CMK (cell line): ENCODE data around the gene CHCHD3.

Source experiments
- DNase-seq: peaks from one replicate; pipeline ENCODE4 v3.0.0-alpha.2; 2010; ENCODE audit warnings: low read depth

The CHCHD3 gene

GRCh38 chr7:132773527-132773956 is 308.3 kb downstream of the CHCHD3 start:
- DNase-seq, result no peak

DNA sequence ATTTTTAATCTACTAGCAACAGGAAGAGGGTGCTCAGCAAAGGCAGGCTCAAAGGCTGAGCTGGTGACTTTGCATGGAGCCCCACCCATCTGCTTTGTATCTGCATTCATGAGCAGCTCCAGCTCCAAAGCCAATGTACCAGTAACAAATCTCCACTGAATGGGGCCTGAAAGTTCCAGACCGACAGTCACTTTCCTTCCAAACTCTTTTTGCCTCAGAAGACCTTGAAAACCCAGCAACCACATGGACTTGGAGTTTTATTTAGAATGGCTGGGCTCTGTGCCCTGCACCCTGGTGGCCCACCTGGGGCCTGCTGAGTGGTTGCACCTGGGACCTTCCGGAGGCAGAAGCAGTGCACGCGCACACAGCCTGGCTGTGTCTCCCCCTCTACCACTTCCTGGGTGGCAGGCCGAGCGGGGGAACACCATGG is 310.6 kb downstream of the CHCHD3 start:
- no peak for DNase-seq

DNA sequence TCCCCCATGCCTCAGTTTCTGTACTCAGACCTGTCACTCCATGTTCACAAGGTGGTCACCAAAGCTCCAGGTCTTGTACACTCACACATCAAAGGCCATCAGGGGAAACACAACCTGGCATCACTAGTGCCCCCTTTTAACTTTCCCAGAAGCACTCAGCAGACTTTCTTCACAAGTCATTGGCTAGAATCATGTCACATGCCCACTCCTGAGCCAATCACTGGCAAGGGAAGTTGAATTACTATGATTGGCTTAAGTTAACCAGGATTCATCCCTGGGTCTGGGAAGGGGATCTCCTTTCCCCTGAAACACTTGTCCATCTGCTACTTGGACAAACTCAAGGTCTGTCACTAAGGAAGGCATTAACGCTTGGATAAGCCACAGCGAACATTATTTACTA is 311.8 kb downstream of the CHCHD3 start:
- no peak for DNase-seq

DNA sequence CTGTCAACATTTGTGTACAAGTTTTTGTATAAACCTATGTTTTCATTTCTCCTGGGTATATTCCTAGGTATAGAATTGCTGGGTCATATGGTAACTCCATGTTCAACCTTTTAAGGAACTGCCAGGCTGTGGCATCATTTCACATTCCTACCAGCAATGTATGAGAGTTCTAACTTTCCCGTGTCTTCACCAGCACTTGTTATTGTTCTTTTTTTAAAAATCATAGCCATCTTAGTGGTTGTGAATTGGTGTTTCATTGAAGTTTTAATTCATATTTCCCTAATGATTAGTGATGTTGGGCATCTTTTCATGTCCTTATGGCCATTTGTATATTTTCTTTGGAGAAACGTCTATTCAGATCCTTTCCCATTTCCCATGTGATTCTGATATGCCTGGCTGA is 312.6 kb downstream of the CHCHD3 start:
- no peak for DNase-seq

DNA sequence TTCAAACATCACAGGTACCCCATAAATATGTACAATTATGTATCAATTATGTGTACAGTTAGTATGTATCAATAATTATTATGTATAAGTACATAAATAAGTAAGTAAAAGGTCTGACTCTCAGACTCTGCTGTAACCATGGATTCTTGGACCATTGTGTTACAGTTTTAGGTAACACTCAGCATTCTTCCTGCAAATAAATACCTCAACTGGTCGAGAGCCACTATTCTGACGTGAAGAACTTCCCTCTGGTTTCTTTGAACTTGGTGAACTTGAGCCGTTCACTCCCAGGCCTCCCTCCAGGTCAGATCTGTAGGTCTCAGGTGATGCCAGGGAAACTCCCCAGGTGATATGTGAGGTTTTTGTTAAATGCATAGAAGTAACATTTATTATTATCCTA is 313.8 kb downstream of the CHCHD3 start:
- DNase-seq, result no peak

- no peak for DNase-seq
These were observed 314.5 kb downstream of the CHCHD3 start for GRCh38 chr7:132767378-132767777.

GRCh38 chr7:132766660-132767059 is 315.2 kb downstream of the CHCHD3 start:
- no peak for DNase-seq

DNA sequence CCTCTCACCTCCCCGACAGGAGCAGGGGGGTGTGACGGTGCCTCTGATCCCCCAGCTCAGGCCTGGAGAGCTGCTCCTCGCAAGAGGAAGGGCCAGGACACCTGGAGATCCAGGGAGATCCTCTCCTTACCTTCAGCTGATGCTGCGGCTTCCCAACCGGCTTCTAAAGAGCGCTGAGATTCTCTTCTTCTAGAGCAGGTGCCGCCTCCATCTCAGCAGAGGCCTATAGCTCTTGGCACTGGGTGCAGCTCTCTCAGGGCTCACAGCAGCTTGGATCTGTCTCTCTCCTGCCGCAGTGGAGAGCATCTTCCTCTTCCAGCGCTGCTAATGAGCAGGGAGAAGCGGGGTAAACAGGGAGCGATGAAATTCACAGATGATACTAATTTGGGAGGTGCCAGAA is 316.0 kb downstream of the CHCHD3 start:
- no peak for DNase-seq

DNA sequence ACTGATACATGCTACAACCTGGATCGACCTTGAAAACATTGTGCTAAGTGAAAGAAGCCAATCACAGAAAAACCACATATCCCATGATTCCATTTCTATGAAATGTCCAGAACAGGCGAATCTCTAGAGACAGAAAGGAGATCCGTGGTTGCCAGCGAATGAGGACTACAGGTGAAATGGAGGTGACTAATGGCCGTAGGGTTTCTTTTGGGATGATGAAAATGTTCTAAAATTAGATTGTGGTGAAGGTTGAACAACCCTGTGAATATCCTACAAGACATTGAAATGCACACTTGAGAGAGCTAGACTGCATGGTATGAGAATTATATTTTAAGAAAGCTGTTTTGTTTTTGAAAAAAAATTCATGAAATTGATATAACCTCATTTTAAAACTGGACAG is 317.1 kb downstream of the CHCHD3 start:
- DNase-seq, result no peak

GRCh38 chr7:132760866-132761265 is 321.0 kb downstream of the CHCHD3 start:
- no peak for DNase-seq

GRCh38 chr7:132760244-132760623 is 321.7 kb downstream of the CHCHD3 start:
- DNase-seq, result no peak

DNA sequence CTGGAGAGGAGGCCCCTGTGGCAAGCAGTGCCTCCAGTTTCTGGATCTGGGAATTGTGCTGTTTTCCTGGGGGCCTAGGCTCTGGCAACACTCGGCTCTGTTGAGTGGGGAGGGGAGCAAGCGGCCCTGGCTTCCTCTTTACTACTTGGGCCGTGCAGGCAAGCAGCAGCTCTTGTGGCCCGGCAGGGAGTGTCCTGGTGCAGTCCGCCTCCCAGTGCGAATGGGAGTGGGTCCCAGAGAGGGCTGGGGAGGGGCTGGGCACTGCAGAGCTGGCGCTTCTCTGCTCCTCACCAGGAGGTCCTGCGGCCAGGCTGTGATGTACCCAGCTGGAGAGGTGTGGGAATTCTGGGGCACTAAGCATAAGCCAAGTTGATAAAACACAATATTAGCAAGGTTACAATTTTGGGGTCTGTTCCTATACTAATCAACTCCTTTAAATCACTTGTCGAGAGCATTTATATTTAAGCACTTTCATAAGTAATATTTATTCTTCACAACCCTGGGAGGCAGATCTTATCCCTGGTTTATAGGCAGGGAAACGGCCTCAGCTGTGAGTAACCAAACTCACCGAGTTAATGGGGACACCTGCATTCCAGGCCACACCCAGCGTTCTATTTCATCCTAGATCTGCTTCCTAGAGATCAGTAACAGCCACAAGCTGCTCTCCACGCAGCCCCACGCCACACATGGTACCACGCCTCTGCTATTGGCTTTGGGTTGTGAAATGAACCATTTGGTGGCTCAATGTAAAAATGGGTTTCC is 322.2 kb downstream of the CHCHD3 start:
- DNase-seq, result no peak

- DNase-seq, result no peak
These were observed 322.9 kb downstream of the CHCHD3 start for GRCh38 chr7:132758986-132759385.

DNA sequence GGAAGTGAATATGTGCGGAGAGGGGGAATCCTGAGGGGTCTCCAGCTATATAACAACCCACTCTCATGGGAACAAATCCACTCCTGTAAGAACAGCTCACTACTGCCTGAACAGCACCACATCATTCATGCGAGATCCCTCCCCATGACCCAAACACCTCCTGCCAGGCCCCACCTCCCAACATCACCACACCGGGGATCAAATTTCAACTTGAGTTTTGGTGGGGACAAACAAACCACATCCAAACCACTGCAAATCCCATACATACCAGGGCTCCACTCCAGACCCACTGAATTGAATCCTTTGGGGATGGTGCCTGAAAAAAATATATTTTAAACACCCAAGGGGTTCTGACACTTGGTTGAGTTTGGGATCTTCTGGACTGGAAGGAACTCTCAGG is 324.1 kb downstream of the CHCHD3 start:
- DNase-seq, result no peak

- no peak for DNase-seq
These were observed 325.4 kb downstream of the CHCHD3 start for GRCh38 chr7:132756484-132756990.

GRCh38 chr7:132755538-132756483 is 326.1 kb downstream of the CHCHD3 start:
- no peak for DNase-seq

GRCh38 chr7:132752431-132752830 is 329.5 kb downstream of the CHCHD3 start:
- DNase-seq, result no peak

- DNase-seq, result no peak
These were observed 330.6 kb downstream of the CHCHD3 start for GRCh38 chr7:132751244-132751647.

DNA sequence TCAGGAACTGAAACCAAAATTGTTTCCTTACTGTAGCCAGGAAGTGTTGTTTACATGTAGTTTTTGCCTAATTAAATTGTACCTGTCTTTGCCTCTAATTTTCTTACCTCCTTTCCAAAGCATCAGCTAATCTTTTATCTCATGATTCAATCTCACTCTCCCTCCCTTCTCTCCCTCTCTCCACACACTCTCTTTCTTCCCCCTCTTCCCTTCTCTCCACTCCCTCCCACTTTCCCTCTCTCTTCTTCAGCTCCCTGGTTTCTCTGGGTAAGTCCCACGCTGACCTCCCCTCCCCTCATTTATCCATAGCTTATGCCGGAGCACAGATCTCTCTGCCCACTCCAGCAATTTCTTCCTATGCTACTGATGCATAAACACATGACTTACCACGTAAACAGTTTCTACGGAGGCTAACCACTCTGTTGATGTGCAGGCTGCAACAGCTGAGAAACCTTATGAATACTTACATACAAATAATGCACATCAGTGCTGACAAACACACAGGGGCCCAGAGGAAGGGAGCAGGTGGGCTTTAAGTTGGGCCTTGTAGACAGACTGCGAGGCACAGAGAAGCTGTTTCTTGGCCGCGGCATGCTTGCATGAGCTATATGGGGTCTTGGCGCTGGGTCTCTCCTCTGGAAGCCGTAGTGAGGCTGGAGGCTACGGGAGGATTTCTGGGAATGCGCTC is 331.2 kb downstream of the CHCHD3 start:
- no peak for DNase-seq

- DNase-seq, result no peak
These were observed 331.8 kb downstream of the CHCHD3 start for GRCh38 chr7:132750096-132750495.

- no peak for DNase-seq
These were observed 336.4 kb downstream of the CHCHD3 start for GRCh38 chr7:132745510-132745909.

- no peak for DNase-seq
These were observed 337.9 kb downstream of the CHCHD3 start for GRCh38 chr7:132743974-132744373.
